ENCODE results near the gene MEPCE. TPM values are rescaled to one million over a fixed set of nuclear protein-coding genes. Genes with fewer than 3 reads are reported as not detected.

Gene MEPCE
- total and polyA plus RNA-seq, 9 of the 15 experiments (the other 6 are each of a cell fraction or from before 2014, with no cell fraction given): 10.9 to 76.3 (median 44.1) TPM

DNA sequence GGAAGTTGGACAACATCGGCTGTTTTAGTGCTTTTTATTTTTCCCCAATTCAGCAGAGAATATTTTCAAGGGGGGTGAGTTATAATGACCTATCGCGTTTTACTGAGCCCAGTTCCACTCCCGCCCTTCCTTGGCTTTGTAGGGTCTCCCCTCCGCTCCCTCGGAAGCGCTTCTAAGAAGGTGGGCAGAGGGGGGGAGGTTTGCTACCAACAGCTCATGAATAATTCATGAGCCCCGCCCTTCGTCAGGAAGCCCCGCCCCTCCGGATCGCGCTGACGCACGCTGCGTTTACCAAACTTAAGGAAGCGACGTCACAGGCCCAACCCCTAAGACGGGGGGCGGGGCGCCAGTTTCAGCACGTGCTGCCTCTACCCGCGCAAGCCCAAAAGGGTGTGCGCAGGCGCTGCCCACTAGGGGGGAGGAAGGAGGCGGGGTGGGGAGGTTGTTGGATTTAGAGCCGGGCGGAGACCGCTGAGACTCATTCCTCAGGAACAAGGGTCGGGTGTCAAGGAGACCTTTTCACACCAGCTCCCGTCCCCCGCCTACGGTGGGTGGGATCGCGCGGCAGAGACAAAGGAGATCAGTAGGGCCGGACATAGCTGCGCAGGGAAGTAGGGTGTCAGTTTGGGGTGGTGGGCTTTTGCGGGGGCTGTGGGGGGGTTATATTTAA, 529 bp upstream of the MEPCE start (continued):
- TF ChIP-seq, protein P1, sequence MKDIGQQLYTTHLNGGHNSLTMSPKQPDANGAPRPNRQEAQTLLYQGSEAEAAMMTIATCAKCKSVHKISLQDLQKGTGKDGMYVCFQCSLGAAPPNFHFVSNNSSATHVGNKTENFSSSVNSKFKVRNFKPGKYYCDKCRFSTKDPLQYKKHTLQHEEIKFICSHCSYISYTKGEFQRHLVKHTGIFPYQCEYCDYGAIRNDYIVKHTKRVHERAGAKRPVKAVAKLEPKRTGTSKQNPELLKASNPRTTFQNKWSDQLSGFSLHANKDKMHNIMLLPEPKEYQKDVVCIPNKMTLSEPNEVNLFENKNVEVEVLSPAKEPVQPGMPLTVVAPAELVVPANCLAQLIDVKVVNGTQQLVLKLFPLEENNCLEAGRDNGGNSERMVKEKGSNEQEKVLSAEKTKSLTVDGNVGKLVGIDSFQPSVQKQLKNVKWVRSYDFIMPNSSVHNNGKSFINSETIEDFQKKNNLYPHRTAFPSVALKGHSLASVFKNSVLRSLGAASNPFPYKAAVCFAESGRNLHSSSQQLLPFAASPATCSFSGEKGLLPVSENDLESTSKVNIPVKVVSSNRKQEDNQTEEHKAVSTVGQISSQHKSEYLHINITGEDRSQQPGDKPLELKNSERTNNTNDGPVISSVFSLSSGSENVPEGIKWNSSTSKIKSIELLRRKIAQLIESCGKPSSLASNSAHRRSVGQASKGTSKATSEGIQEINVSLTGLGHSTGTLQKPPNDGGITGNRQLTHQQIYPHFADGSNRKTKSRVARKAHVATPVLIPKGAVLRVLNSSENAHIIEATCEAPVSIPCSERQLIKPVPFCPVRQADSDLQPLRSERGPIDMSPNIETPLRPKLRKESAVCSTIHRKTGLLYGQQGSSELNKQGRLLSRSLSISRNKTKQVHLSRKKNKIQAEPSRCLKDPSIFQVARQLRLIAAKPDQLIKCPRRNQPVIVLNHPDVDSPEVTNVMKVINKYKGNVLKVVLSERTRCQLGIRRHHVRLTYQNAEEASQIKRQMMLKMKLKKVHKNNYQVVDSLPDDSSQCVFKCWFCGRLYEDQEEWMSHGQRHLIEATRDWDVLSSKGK (CRISPR knock-in tag; IDR thresholded peaks at IDR 0.05): no peak
- TF ChIP-seq PML (IDR thresholded peaks at IDR 0.05; ENCODE audit: low read length) (peak; percentile 63; the same call in 1 of the 2 replicates), ZC3H11A (IDR thresholded peaks at IDR 0.05; ENCODE audit: low read depth, low read length) (no peak), ZNF445 (CRISPR knock-in tag; IDR thresholded peaks at IDR 0.05; ENCODE audit: low read depth) (no peak), ZNF699 (CRISPR knock-in tag; IDR thresholded peaks at IDR 0.05; ENCODE audit: insufficient replicate concordance) (no peak), BMI1 (IDR thresholded peaks at IDR 0.05; ENCODE audit: low read length) (no peak), CBX3 (IDR thresholded peaks at IDR 0.05; ENCODE audit: borderline replicate concordance in 1 of 2, low read length in 2 of 2) (0 out of 3 replicates have a peak, but pooled peaks of 1 of the 2 experiments have one; percentile 17), GABPB2 (CRISPR knock-in tag; conservative IDR thresholded peaks at IDR 0.05) (no peak; the same call in 1 of the 2 replicates), POLR2AphosphoS5 (IDR thresholded peaks at IDR 0.05; ENCODE audit: control insufficient read depth, insufficient read depth, low read depth, low read length) (peak; percentile 81), GTF2A2 (tag; IDR thresholded peaks at IDR 0.05) (no peak), ZNF143 (CRISPR knock-in tag; IDR thresholded peaks at IDR 0.05) (no peak)
- TF ChIP-seq, protein P2, sequence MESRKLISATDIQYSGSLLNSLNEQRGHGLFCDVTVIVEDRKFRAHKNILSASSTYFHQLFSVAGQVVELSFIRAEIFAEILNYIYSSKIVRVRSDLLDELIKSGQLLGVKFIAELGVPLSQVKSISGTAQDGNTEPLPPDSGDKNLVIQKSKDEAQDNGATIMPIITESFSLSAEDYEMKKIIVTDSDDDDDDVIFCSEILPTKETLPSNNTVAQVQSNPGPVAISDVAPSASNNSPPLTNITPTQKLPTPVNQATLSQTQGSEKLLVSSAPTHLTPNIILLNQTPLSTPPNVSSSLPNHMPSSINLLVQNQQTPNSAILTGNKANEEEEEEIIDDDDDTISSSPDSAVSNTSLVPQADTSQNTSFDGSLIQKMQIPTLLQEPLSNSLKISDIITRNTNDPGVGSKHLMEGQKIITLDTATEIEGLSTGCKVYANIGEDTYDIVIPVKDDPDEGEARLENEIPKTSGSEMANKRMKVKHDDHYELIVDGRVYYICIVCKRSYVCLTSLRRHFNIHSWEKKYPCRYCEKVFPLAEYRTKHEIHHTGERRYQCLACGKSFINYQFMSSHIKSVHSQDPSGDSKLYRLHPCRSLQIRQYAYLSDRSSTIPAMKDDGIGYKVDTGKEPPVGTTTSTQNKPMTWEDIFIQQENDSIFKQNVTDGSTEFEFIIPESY (CRISPR knock-in tag; IDR thresholded peaks at IDR 0.05): no peak
- TF ChIP-seq, protein P3, sequence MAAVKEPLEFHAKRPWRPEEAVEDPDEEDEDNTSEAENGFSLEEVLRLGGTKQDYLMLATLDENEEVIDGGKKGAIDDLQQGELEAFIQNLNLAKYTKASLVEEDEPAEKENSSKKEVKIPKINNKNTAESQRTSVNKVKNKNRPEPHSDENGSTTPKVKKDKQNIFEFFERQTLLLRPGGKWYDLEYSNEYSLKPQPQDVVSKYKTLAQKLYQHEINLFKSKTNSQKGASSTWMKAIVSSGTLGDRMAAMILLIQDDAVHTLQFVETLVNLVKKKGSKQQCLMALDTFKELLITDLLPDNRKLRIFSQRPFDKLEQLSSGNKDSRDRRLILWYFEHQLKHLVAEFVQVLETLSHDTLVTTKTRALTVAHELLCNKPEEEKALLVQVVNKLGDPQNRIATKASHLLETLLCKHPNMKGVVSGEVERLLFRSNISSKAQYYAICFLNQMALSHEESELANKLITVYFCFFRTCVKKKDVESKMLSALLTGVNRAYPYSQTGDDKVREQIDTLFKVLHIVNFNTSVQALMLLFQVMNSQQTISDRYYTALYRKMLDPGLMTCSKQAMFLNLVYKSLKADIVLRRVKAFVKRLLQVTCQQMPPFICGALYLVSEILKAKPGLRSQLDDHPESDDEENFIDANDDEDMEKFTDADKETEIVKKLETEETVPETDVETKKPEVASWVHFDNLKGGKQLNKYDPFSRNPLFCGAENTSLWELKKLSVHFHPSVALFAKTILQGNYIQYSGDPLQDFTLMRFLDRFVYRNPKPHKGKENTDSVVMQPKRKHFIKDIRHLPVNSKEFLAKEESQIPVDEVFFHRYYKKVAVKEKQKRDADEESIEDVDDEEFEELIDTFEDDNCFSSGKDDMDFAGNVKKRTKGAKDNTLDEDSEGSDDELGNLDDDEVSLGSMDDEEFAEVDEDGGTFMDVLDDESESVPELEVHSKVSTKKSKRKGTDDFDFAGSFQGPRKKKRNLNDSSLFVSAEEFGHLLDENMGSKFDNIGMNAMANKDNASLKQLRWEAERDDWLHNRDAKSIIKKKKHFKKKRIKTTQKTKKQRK (IDR thresholded peaks at IDR 0.05; ENCODE audit: borderline replicate concordance, low read depth, low read length): no peak
- TF ChIP-seq, protein P4, sequence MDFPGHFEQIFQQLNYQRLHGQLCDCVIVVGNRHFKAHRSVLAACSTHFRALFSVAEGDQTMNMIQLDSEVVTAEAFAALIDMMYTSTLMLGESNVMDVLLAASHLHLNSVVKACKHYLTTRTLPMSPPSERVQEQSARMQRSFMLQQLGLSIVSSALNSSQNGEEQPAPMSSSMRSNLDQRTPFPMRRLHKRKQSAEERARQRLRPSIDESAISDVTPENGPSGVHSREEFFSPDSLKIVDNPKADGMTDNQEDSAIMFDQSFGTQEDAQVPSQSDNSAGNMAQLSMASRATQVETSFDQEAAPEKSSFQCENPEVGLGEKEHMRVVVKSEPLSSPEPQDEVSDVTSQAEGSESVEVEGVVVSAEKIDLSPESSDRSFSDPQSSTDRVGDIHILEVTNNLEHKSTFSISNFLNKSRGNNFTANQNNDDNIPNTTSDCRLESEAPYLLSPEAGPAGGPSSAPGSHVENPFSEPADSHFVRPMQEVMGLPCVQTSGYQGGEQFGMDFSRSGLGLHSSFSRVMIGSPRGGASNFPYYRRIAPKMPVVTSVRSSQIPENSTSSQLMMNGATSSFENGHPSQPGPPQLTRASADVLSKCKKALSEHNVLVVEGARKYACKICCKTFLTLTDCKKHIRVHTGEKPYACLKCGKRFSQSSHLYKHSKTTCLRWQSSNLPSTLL (IDR thresholded peaks at IDR 0.05): no peak
- TF ChIP-seq, protein P5, sequence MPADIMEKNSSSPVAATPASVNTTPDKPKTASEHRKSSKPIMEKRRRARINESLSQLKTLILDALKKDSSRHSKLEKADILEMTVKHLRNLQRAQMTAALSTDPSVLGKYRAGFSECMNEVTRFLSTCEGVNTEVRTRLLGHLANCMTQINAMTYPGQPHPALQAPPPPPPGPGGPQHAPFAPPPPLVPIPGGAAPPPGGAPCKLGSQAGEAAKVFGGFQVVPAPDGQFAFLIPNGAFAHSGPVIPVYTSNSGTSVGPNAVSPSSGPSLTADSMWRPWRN (IDR thresholded peaks at IDR 0.05; ENCODE audit: low read depth): peak; percentile 84
